Stimulated activated CD4-positive, alpha-beta T cell treated with anti-CD3 and anti-CD28 coated beads, TNF-alpha, amount 100 ng/mL, for 48 hours (primary cell): Measurements from ENCODE around the gene CRYBG3.

ENCODE experiments used
- DNase-seq, 3 donors: peaks; one replicate each; pipeline ENCODE4 v3.0.0-alpha.2; 2020; ENCODE audit warnings: low read depth in 3 of 3

CRYBG3 gene

GRCh38 chr3:97942801-97943546, 121.2 kb downstream of the CRYBG3 start:
- no peak for DNase-seq

- DNase-seq = no peak
These were observed 126.7 kb downstream of the CRYBG3 start for GRCh38 chr3:97948351-97949109.

GRCh38 chr3:97949110-97949485, 127.3 kb downstream of the CRYBG3 start:
- DNase-seq = no peak

- DNase-seq = no peak
These were observed 127.9 kb downstream of the CRYBG3 start for GRCh38 chr3:97949743-97950142.

- no peak for DNase-seq
These were observed 128.5 kb downstream of the CRYBG3 start for GRCh38 chr3:97950360-97950759.

GRCh38 chr3:97952280-97952679, 130.5 kb downstream of the CRYBG3 start:
- DNase-seq = no peak

GRCh38 chr3:97952872-97953271, 131.1 kb downstream of the CRYBG3 start:
- no peak for DNase-seq

GRCh38 chr3:97954228-97954827, 132.5 kb downstream of the CRYBG3 start:
- DNase-seq = no peak

- DNase-seq = no peak
These were observed 134.2 kb downstream of the CRYBG3 start for GRCh38 chr3:97956051-97956450.

- no peak for DNase-seq
These were observed 136.0 kb downstream of the CRYBG3 start for GRCh38 chr3:97957617-97958311.

GRCh38 chr3:97958396-97958795, 136.6 kb downstream of the CRYBG3 start:
- no peak for DNase-seq

- DNase-seq = no peak
These were observed 137.0 kb downstream of the CRYBG3 start for GRCh38 chr3:97958796-97959195.

- no peak for DNase-seq
These were observed 138.1 kb downstream of the CRYBG3 start for GRCh38 chr3:97959872-97960271.

GRCh38 chr3:97960551-97960950, 138.7 kb downstream of the CRYBG3 start:
- no peak for DNase-seq

- DNase-seq = no peak
These were observed 139.4 kb downstream of the CRYBG3 start for GRCh38 chr3:97960993-97961766.

GRCh38 chr3:97967966-97968365, 146.2 kb downstream of the CRYBG3 start:
- DNase-seq = no peak

- DNase-seq = no peak
These were observed 146.6 kb downstream of the CRYBG3 start for GRCh38 chr3:97968376-97968775.

- DNase-seq = no peak
These were observed 147.7 kb downstream of the CRYBG3 start for GRCh38 chr3:97969541-97969940.

GRCh38 chr3:97970156-97970555, 148.3 kb downstream of the CRYBG3 start:
- DNase-seq = no peak

GRCh38 chr3:97970956-97971620, 149.3 kb downstream of the CRYBG3 start:
- DNase-seq = no peak
